Measurements from ENCODE around the gene STRADA.
A peak's percentile ranks its signal among the peaks of the same experiment; 100 is the strongest.
"Not testable (repeated sequence)": the region's sequence is repeated elsewhere in the genome, so short reads cannot be mapped to it uniquely, and the experiment has no call there.

Gene STRADA

DNA sequence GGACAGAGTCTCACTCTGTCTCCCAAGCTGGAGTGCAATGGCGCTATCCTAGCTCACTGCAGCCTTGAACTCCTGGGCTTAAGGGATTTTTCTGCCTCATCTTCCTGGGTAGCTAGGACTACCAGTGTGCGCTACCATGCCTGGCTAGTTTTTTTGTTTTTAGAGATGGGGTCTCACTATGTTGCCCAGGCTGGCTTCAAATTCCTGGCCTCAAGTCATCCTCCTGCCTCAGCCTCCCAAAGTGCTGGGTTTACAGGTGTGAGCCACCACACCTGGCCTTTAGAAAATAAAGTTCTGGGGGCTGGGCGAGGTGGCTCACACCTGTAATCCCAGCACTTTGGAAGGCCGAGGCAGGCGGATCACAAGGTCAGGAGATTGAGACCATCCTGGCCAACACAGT is 21.4 kb downstream of the STRADA start:
- not testable (repeated sequence) for DNase-seq (ENCODE audit: low spot score in 2 of 2); H3K4me3 Mint-ChIP-seq; H3K9me3 Mint-ChIP-seq; ATAC-seq (ENCODE audit: low read depth); H3K36me3 Mint-ChIP-seq; H3K27me3 Mint-ChIP-seq; H3K4me1 Mint-ChIP-seq; H3K27ac Mint-ChIP-seq

- ATAC-seq (ENCODE audit: low read depth) (no peak), DNase-seq (ENCODE audit: low spot score in 2 of 2) (no peak)
- Mint-ChIP-seq H3K9me3 (no peaks in the 10 kb centered on the region), H3K27ac (no peak overlapping the region), H3K27me3 (no peaks in the 10 kb centered on the region), H3K4me1 (peaks cover 4% of the 10 kb centered on the region), H3K36me3 (peaks cover 8% of the 10 kb centered on the region), H3K4me3 (no peak overlapping the region)
These were observed 22.6 kb downstream of the STRADA start for GRCh38 chr17:63718988-63719387.

GRCh38 chr17:63716426-63716825 is 25.2 kb downstream of the STRADA start:
- Mint-ChIP-seq H3K36me3 (peaks cover 7% of the 10 kb centered on the region), H3K9me3 (no peaks in the 10 kb centered on the region), H3K4me1 (peaks cover 2% of the 10 kb centered on the region), H3K27ac (peak overlapping the region; percentile 55), H3K27me3 (no peaks in the 10 kb centered on the region), H3K4me3 (no peak overlapping the region)
- ATAC-seq (ENCODE audit: low read depth) (no peak), DNase-seq (ENCODE audit: low spot score in 2 of 2) (no peak)

DNA sequence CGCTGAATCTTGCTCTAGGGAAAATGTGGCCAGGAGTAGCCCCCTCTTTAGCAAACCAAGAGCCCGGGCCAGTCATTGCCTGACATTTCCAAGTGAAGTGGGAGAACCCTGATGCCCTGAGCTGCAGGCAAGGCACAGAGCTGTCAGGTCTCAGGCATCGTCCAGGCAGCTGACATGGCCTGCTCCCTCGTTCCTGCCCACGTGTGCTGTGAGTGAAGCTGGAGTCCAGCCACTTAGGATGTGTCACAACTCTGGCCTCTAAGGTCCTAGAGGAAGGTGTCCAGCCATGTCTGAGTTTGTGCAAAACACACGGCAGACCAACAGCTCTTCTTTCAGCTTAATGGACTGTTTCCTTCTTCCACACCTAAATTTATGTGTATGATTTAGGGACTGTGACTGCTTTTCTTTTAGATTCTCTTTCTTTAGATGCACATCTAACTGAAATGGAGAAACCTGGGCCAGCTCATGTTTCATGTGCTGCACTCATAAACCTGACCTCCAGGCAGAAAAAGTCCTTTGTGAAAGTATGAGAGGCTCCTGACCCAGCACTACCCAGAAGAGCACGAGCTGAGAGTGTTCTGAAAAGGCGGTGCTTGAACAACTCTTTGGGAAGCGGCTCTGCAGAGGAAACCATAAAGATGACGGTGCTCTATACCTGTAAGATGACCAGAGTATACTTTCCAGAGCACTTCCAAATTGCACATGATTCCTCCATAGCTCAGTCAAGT is 26.9 kb downstream of the STRADA start:
- H3K27me3 Mint-ChIP-seq, result no peaks in the 10 kb centered on the region
- H3K36me3 Mint-ChIP-seq, result peaks cover 10% of the 10 kb centered on the region
- no peak for DNase-seq (ENCODE audit: low spot score in 2 of 2)
- H3K27ac Mint-ChIP-seq, result no peak overlapping the region
- H3K4me1 Mint-ChIP-seq, result peaks cover 7% of the 10 kb centered on the region
- no peak for ATAC-seq (ENCODE audit: low read depth)
- H3K4me3 Mint-ChIP-seq, result no peak overlapping the region
- no peaks in the 10 kb centered on the region for H3K9me3 Mint-ChIP-seq

- DNase-seq (ENCODE audit: low spot score in 2 of 2) (no peak), ATAC-seq (ENCODE audit: low read depth) (no peak)
- no peak overlapping the region for H3K4me3 Mint-ChIP-seq
- H3K36me3 Mint-ChIP-seq, result peaks cover 11% of the 10 kb centered on the region
- H3K27ac Mint-ChIP-seq, result peak overlapping the region; percentile 77
- H3K9me3 Mint-ChIP-seq, result no peaks in the 10 kb centered on the region
- peaks cover 26% of the 10 kb centered on the region for H3K4me1 Mint-ChIP-seq
- H3K27me3 Mint-ChIP-seq, result no peaks in the 10 kb centered on the region
These were observed 32.5 kb downstream of the STRADA start for GRCh38 chr17:63709110-63709509.

- DNase-seq (ENCODE audit: low spot score in 2 of 2) (no peak), ATAC-seq (ENCODE audit: low read depth) (no peak)
- H3K36me3 Mint-ChIP-seq, result peaks cover 15% of the 10 kb centered on the region
- H3K9me3 Mint-ChIP-seq, result no peaks in the 10 kb centered on the region
- peak overlapping the region; percentile 76 for H3K27ac Mint-ChIP-seq
- H3K27me3 Mint-ChIP-seq, result no peaks in the 10 kb centered on the region
- H3K4me1 Mint-ChIP-seq, result peaks cover 40% of the 10 kb centered on the region
- H3K4me3 Mint-ChIP-seq, result no peak overlapping the region
These were observed 34.4 kb downstream of the STRADA start for GRCh38 chr17:63707151-63707550.

DNA sequence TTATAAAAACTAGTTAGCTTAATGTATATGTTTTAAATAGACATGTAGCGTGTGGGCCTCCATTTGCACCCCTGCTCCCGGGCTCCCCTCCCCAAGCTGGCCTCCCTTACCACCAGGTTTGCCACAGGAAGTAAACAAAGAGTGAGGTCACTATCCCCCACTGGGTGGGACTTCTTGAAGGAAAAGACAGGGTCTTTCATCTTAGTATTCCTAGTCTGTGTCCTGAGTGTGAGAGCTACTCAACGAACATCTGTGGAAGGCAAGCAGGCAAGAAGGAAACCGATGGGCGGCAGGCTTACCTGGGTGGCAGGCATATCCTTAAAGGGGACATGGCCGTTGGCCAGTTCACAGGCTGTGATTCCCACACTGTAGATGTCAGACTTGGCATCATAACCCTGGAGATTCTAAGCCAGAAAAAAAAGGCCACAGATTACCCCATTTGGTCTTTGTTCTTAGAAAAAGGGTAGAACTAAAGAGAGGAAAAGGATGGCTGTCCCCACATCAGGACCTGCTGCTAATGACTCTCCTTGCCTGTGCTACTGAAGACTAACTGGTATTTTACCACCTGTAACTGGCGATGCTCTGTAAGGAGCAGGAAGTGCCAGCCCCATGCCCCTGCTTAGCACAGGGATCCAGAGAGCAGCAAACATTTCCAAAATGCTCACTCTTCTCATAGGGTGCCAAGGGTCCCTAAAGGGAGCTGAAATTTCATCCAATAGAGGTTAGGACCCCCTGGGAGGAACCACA is 35.1 kb downstream of the STRADA start:
- no peaks in the 10 kb centered on the region for H3K27me3 Mint-ChIP-seq
- no peak overlapping the region for H3K4me3 Mint-ChIP-seq
- H3K27ac Mint-ChIP-seq, result peak overlapping the region; percentile 76
- no peak for DNase-seq (ENCODE audit: low spot score in 2 of 2)
- H3K4me1 Mint-ChIP-seq, result peaks cover 42% of the 10 kb centered on the region
- H3K36me3 Mint-ChIP-seq, result peaks cover 15% of the 10 kb centered on the region
- ATAC-seq (ENCODE audit: low read depth), result no peak
- H3K9me3 Mint-ChIP-seq, result no peaks in the 10 kb centered on the region

GRCh38 chr17:63705657-63706056 is 35.9 kb downstream of the STRADA start:
- peaks cover 44% of the 10 kb centered on the region for H3K4me1 Mint-ChIP-seq
- no peaks in the 10 kb centered on the region for H3K27me3 Mint-ChIP-seq
- DNase-seq (ENCODE audit: low spot score in 2 of 2), result no peak
- H3K27ac Mint-ChIP-seq, result peak overlapping the region; percentile 76
- peak overlapping the region; percentile 34 for H3K4me3 Mint-ChIP-seq
- no peaks in the 10 kb centered on the region for H3K9me3 Mint-ChIP-seq
- ATAC-seq (ENCODE audit: low read depth), result no peak
- H3K36me3 Mint-ChIP-seq, result peaks cover 15% of the 10 kb centered on the region

GRCh38 chr17:63704836-63705235 is 36.8 kb downstream of the STRADA start:
- Mint-ChIP-seq H3K36me3 (peaks cover 11% of the 10 kb centered on the region), H3K27me3 (no peaks in the 10 kb centered on the region), H3K27ac (peak overlapping the region; percentile 76), H3K9me3 (no peaks in the 10 kb centered on the region), H3K4me1 (peaks cover 40% of the 10 kb centered on the region), H3K4me3 (no peak overlapping the region)
- ATAC-seq (ENCODE audit: low read depth) (no peak), DNase-seq (ENCODE audit: low spot score in 2 of 2) (no peak)

DNA sequence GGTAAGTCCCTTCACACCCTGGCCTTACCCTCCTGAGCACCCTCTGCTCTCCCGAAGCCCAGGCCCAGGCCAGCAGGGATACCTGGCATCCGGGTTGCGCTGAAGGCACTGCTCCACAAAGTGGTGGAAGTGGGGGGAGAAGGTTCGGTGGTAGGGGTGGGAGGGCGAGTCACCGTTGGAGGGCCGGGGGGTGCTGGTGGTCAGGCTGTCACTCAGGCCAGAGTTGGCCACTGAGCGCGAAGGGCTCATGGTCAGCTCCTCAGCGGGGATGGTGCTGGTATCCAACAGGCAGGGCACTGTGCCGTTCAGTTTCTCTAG is 37.4 kb downstream of the STRADA start:
- peak overlapping the region; percentile 41 for H3K4me3 Mint-ChIP-seq
- DNase-seq (ENCODE audit: low spot score in 2 of 2), result no peak
- peaks cover 38% of the 10 kb centered on the region for H3K4me1 Mint-ChIP-seq
- H3K9me3 Mint-ChIP-seq, result no peaks in the 10 kb centered on the region
- no peak overlapping the region for H3K27ac Mint-ChIP-seq
- ATAC-seq (ENCODE audit: low read depth), result no peak
- H3K27me3 Mint-ChIP-seq, result no peaks in the 10 kb centered on the region
- H3K36me3 Mint-ChIP-seq, result peaks cover 10% of the 10 kb centered on the region

DNA sequence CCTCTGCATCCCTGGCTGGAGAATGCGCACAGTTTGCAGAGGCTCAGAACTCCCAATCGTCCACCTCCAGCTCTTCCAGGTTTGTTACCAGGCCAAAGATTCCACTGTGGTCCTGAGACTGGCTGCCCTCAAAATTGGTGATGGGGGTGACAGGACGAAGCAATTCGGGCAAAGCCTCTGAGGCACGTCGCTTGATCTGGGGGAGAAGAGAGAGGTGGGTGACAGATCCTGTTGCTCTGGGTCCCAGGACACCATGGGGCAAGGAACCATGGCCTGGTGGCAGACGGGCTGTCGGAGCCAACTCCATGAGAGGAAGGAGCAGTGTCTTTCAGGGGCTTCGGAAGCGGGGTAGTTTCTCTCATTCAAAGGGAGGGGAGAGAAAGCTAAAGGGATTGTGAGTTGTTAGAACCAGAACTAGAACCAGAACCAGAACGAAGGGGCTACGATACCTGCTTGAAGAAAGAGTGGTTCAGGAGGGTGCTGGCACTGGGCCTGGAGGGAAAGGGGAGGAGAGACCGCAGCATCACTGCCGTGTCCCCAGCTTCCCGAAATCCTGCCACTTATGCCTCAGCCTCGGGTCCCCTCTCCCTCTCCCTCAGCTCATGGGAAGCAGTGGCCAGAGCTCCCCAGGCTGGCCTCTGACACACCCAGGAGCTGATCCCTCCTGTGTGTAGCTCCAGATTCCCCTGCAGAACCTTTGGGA is 37.9 kb downstream of the STRADA start:
- H3K27me3 Mint-ChIP-seq, result no peaks in the 10 kb centered on the region
- H3K4me1 Mint-ChIP-seq, result peaks cover 34% of the 10 kb centered on the region
- DNase-seq (ENCODE audit: low spot score in 2 of 2) (no peak), ATAC-seq (ENCODE audit: low read depth) (no peak)
- H3K9me3 Mint-ChIP-seq, result no peaks in the 10 kb centered on the region
- H3K36me3 Mint-ChIP-seq, result peaks cover 4% of the 10 kb centered on the region
- H3K4me3 Mint-ChIP-seq, result peak overlapping the region; percentile 41
- H3K27ac Mint-ChIP-seq, result peak overlapping the region; percentile 97

DNA sequence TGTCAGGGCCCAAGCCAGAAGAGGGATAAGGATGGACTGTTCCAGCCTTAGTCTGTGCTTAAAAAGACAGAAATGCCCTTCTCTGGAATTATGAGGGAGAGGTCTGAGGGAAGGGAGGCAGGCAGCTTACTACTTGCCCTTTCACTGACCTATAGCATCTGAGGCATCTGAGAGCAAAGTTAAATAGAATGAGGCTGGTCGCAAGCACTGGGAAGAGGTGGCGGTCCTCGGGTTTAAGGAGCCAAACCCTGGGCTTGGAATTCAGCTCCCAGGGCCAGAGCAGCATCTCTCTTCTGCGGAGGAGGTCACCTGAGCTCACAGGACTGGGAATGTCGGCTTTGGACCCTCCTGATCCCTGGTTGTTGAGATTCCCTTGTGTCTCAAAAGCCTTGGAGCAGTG is 38.6 kb downstream of the STRADA start:
- peak overlapping the region; percentile 97 for H3K27ac Mint-ChIP-seq
- no peaks in the 10 kb centered on the region for H3K9me3 Mint-ChIP-seq
- ATAC-seq (ENCODE audit: low read depth) (no peak), DNase-seq (ENCODE audit: low spot score in 2 of 2) (no peak)
- no peaks in the 10 kb centered on the region for H3K27me3 Mint-ChIP-seq
- peaks cover 5% of the 10 kb centered on the region for H3K36me3 Mint-ChIP-seq
- H3K4me1 Mint-ChIP-seq, result peaks cover 34% of the 10 kb centered on the region
- H3K4me3 Mint-ChIP-seq, result peak overlapping the region; percentile 93

GRCh38 chr17:63702721-63703015 is 38.9 kb downstream of the STRADA start:
- Mint-ChIP-seq H3K4me1 (peaks cover 37% of the 10 kb centered on the region), H3K9me3 (no peaks in the 10 kb centered on the region), H3K4me3 (peak overlapping the region; percentile 93), H3K27me3 (no peaks in the 10 kb centered on the region), H3K36me3 (peaks cover 7% of the 10 kb centered on the region), H3K27ac (peak overlapping the region; percentile 97)
- ATAC-seq (ENCODE audit: low read depth) (no peak), DNase-seq (ENCODE audit: low spot score in 2 of 2) (no peak)

GRCh38 chr17:63701868-63702720 is 39.5 kb downstream of the STRADA start:
- H3K4me3 Mint-ChIP-seq, result peak overlapping the region; percentile 93
- peak overlapping the region; percentile 97 for H3K27ac Mint-ChIP-seq
- no peaks in the 10 kb centered on the region for H3K9me3 Mint-ChIP-seq
- no peaks in the 10 kb centered on the region for H3K27me3 Mint-ChIP-seq
- peaks cover 7% of the 10 kb centered on the region for H3K36me3 Mint-ChIP-seq
- DNase-seq (ENCODE audit: low spot score in 2 of 2) (peak; percentile 38 to 44), ATAC-seq (ENCODE audit: low read depth) (peak; percentile 6)
- peaks cover 42% of the 10 kb centered on the region for H3K4me1 Mint-ChIP-seq
